Amygdala (tissue), 56 donors: ENCODE results near the gene MBP.

Experiments
- DNase-seq, 56 donors: peaks; one replicate each; lab custom pipeline; 2025; lab: John Stamatoyannopoulos, UW

The MBP gene

GRCh38 chr18:77088963-77089722 lies 43.4 kb downstream of the MBP start:
- no peak for DNase-seq

- peak in 5 of 56 donors; percentile 28 to 49 (median 37) for DNase-seq
Observed at GRCh38 chr18:77087393-77088141, 45.0 kb downstream of the MBP start.

GRCh38 chr18:77086656-77087392 lies 45.8 kb downstream of the MBP start:
- DNase-seq = no peak

- DNase-seq = no peak
Observed at GRCh38 chr18:77086034-77086433, 46.5 kb downstream of the MBP start.

GRCh38 chr18:77084688-77085035 lies 47.9 kb downstream of the MBP start:
- peak in 1 of 56 donors; percentile 32 for DNase-seq

GRCh38 chr18:77082316-77082955 lies 50.1 kb downstream of the MBP start:
- no peak for DNase-seq

- DNase-seq = no peak
Observed at GRCh38 chr18:77081390-77081778, 51.2 kb downstream of the MBP start.

GRCh38 chr18:77079954-77080682 lies 52.5 kb downstream of the MBP start:
- no peak for DNase-seq

GRCh38 chr18:77079088-77079487 lies 53.5 kb downstream of the MBP start:
- no peak for DNase-seq

- DNase-seq = no peak
Observed at GRCh38 chr18:77078690-77079070, 53.9 kb downstream of the MBP start.

GRCh38 chr18:77077941-77078689 lies 54.5 kb downstream of the MBP start:
- DNase-seq = no peak

- DNase-seq = no peak
Observed at GRCh38 chr18:77077401-77077800, 55.2 kb downstream of the MBP start.

- DNase-seq = no peak
Observed at GRCh38 chr18:77076111-77076510, 56.5 kb downstream of the MBP start.

GRCh38 chr18:77074431-77074830 lies 58.2 kb downstream of the MBP start:
- no peak for DNase-seq

GRCh38 chr18:77073336-77074093 lies 59.1 kb downstream of the MBP start:
- DNase-seq = no peak

GRCh38 chr18:77072566-77072965 lies 60.0 kb downstream of the MBP start:
- no peak for DNase-seq

- DNase-seq = no peak
Observed at GRCh38 chr18:77071711-77072292, 60.8 kb downstream of the MBP start.

GRCh38 chr18:77071061-77071460 lies 61.5 kb downstream of the MBP start:
- no peak for DNase-seq
